Inferior parietal cortex (tissue), 1 donor: ENCODE measurements around the gene GID8.

Experiments
- DNase-seq: peaks from one replicate; pipeline ENCODE4 v3.0.0-alpha.2; 2016; ENCODE audit errors: extremely low spot score

GID8 gene

DNA sequence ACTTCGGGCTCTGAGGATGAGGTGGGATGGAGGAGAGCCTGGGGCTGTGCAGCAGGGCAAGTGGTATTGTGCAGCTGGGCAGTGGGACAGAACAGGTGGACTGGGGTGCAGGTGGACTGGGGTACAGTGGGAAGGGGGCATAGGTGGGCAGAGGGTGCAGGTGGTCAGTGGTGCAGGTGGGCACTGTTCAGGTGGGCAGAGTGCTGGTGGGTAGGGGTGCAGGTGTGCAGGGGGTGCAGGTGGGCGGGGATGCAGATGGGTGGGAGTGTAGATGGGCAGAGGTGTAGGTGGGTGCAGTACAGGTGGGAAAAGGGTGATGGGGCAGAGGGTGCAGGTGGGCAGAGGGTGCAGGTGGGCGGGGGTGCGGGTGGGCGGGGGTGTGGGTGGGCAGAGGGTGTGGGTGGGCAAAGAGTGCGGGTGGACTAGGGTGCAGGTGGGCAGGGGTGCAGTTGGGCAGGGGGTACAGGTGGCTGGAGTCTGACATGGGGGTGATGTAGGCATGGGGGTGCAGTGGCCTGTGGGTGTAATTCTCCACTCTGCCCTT lies 48.4 kb downstream of the GID8 start:
- DNase-seq = no peak

DNA sequence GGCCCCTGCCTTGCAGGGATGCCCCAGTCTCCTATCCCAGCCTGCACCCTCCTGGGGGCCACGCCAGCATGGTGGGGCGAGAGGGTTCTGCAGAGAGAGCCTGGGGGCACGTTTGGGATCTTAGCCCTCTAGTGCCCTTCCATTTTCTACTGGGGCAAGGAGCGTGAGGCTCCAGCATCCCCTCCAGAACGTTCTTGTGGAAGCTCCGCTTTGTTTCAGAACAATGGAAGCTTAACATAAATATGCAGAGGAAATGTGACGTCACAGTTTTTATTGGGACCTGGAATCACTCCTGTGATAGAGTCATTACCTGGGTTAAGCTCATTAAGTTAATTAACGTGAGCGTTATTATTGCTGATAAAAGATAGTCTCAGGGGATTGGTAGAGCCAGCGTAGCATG lies 49.2 kb downstream of the GID8 start:
- DNase-seq = no peak

DNA sequence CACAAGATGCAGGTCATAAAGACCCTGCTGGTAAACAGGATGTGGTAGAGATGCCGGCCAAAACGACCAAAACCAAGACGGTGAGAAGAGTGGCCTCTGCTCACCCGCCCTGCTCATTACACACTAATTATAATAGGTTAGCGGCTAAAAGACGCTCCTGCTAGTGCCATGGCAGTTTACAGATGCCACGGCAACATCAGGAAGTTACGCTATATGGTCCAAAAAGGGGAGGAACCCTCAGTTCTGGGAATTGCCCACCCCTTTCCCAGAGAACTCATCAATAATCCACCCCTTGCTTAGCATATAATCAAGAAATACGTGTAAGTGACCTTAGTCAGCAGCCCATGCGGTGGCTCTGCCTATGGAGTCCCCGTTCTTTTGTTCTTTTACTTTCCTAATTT lies 51.3 kb downstream of the GID8 start:
- no peak for DNase-seq

DNA sequence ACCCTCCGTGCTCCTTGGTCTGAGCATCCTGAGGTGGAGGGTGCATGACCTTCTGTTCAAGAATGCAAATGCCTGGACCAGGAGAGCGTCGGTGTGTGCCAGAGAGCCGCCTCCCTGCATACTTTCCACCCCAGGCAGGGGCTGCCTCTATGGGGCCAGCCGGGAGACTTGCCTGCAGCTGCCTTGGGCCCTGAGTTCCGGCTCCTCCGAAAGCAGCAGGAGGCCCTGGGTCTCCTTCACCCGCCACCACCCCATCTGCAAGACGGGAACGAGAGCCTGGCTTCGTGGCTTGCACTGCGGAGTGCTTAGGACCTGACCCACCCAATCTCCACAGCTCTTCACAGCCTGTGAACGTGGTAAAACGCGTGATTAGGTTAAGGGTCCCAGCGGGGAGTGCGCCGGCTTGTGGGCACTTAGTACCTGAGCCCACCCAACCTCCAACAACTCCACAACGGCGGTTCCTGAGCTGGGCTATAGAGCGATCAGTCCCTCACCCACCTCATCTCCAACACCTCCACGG lies 52.4 kb downstream of the GID8 start:
- DNase-seq = no peak

DNA sequence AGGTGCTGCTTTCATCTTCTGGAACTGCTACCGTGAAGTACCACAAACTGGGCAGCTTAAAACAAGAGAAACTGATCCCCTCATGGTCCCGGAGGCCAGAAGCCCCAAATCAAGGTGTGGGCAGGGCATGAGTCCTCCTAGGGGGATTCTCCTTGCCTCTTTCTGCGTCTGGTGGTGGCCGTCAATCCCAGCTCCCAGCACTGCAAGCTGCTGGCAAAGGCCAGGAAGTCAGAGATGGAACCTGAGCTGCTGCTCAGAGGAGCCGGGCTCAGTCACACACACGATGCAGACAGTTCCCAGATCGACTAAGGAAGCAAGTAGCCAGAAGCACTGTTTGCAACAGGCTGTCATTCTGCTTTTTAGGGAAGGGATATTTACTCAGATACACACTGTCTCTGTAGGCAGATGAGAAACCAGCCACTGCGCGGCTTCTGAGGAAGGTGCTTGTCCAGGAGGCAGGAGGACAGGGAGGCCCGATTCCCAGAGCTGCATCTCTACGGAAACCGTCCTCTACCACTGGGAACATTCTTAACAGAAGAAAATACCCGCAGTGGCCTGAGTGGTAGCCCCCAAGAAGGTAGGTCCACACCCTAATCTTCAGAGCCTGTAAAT lies 53.4 kb downstream of the GID8 start:
- no peak for DNase-seq

DNA sequence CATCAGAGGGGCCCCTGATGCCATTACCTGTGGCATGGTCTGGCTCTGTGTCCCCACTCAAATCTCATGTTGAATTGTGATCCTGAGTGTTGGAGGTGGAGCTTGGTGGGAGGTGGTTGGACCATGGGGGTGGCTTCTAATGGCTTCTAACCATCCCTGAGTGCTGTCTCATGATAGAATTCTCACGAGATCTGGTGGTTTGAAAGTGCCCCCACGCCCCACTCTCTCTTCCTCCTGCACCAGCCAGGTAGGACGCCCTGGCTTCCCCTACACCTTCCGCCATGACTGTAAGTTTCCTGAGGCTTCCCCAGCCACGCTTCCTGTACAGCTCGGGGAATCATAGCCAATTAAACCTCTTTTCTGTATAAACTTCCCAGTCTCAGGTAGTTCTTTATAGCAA lies 53.9 kb downstream of the GID8 start:
- no peak for DNase-seq

DNA sequence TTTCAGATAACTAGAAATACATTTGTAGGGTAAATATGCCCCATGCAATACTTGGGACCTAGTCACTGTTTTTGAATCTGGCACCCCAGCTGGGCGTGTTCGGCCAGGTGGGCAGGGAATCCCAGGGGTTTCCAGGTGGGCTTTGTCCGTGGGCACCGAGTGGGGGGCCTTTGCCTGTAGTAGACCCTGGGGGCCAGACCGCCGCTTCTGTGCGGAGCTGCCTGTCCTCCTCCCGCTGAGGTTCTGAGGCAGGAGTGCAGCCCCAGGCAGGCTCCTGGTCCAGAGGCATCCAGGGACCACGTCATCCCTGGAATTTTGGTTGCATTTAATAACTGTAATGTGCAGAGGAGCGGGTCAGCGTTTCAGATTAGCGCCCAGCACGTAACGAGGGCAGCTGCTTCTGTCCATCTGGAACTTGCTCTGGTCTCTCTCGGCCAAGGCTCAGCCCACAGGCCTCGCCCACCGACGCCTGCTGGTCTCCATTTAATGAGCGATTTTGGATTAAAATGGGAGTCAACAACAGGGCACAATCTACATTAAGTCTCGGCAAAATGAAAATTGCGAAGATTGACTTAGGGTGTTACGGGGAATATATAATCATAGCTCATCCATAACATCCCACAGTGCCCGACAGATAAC lies 56.0 kb downstream of the GID8 start:
- DNase-seq = no peak

DNA sequence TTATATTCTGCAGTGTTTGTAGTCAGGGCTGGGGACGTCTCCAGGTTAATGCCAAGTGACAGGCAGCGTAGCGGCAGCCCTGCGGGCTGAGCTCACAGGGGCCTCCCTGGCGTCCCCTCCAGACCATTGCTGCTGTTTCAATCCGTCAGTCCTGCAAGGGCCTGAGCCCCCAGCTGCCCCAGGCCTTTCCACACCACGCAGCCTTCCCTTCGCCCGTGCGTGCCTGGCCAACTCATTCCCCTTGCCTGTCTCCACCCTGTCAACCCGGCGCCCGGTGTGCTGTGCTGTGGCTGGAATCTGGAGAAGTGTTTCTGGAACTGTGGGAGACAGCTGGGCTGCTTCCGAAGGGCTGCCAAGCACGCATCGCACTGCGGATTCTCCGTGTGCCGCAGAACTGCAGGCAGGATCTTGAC lies 56.9 kb downstream of the GID8 start:
- DNase-seq = no peak

DNA sequence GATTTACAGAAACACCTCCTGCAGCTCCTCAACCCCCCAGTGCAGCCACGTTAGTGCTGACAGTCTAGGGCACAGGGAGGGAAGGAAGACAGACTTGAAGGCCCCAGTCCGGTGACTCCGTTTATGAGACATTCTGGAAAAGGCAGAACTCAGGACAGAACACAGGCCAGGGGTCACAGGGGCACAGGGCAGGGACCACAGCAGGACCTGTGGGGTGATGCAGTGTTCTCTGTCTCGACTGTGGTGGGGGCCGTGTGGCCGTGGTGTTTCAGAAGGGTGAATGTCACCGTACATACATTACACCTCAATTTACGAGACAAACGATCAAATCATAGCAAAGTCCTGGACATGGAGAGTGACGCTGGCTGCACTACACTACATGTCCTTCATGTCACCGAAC lies 57.5 kb downstream of the GID8 start:
- no peak for DNase-seq

DNA sequence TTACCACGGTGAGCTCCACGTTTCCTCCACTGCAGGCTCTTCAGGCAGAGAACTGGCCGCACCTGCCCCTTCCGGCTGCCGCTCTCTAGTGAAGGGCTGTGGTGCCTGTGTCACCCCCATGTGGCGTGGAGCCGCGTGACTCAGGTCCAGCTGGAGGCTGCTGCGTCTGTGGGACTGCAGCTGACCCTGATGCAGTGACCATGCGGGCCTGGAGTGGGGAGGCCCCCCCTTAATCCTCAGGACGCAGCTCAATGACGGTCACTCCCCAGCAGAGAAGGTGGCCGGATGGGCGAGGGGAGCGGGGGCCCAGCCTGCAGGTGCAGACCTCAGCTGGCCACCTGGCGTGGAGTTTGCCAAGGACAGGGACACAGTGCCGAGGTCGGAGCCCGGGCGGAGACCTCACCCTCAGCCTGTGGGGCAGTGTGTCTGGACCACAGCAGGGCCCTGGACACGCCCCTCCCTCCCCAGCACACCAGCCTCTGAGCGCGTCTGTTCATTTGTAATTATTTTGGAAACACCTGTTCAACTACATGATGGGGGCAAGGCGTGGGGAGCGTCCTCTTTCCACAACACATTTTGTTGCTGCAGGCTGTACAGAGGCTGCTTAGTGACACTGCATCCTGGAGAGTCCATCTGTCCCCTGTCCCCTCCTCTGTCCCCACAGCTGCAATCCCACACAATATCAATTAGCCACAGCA lies 58.1 kb downstream of the GID8 start:
- DNase-seq = no peak

DNA sequence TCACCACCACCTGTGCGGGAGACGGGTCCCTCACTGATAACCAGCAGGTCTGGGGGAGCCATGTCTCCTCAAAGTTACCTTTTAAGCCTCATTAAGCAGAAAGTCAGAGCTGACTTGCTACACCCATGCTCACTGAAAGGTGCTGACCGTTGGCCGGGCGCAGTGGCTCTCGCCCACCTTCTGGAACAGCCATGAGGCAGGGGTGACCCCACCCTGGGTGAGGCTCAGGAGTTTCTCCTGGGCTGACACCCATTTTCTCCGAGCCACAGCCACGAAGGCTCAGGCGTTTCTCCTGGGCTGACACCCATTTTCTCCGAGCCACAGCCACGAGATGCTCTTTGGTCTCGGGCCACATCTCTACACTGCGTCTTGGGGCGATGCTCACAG lies 58.6 kb downstream of the GID8 start:
- no peak for DNase-seq

DNA sequence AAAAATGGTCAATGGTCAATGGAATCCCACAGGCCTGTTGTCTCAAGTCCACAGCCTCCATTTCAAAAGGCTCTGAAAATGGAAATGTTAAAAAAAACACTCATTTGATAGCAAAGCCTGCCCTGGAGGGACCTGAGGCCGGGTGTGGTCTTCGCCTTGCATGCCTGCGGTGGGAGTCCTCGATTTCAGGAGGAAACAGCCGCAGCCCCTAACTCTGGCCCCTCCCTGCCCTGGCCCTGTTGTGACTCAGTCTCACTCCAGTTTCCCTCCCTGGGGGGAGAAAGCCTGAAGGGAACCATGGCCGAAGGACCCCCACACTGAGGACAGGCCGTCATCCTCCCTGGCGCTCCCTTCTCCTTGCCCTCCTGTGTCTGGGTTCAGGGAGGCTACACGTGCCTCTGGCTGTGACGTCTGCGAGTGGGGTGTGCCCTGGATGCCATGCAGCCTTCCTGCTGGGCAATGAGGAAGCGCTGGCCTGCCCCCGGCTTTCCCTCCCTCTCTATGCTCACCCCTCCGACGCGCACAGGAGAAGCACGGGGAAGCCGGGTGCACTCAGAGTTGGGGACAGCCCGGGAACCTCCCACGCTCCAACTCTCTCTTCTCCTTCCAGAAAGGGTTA lies 59.6 kb downstream of the GID8 start:
- no peak for DNase-seq
